K562 (cell line): ENCODE results near the gene TYW5. TPM values are rescaled to one million over a fixed set of nuclear protein-coding genes. Genes with fewer than 3 reads are reported as not detected.

ENCODE experiments used
- ATAC-seq: fragments of 200-7000 bp; cut with Tn5 transposase; 3 replicates; pipeline ENCODE4 v1.9.1; 2020; ENCODE audit warnings: moderate library complexity
- BruUV-seq: library from RNA; stranded (reverse); fragments of 400-500 nt; replicated peaks from 2 replicates; lab custom pipeline; 2021; lab: Mats Ljungman, UMichigan
- CTCF ChIA-PET: fragments of 300-600 bp; formaldehyde crosslinking; extraction: SDS; loops from one replicate; lab custom pipeline; 2021; ENCODE audit warnings: low intra/inter-chr PET ratio; lab: Yijun Ruan, JAX
- POLR2A ChIA-PET: fragments of 300-600, 350-650 bp; sonication (Branson Sonifier 250); formaldehyde crosslinking; extraction: SDS; loops from one replicate; lab custom pipeline; 2021; ENCODE audit warnings: antibody characterized with exemption, inconsistent platforms; lab: Yijun Ruan, JAX
- DNase-seq, 4 experiments: peaks; one replicate each; pipeline versions ENCODE4 v3.0.0 to v3.0.0-alpha.2; 2011 to 2018; ENCODE audit warnings: low spot score in 3 of 4, mixed read lengths in 3 of 4; ENCODE audit errors: extremely low read depth in 1 of 4
- FAIRE-seq: peaks from 2 replicates; lab custom pipeline; 2011; peaks lifted over from hg19 to GRCh38; lab: Jason Lieb, UNC
- H2AFZ ChIP-seq: 2 replicates; pipeline ENCODE4 v1.6.0; 2011; ENCODE audit warnings: low read depth, low read length, control low read depth, inconsistent platforms
- H3K27ac ChIP-seq: fragments of 200-600 bp; 3 replicates; pipeline ENCODE4 v1.8.0; 2011; ENCODE audit warnings: low read depth, mild to moderate bottlenecking, control low read depth, inconsistent platforms, low read length, moderate library complexity, mixed read lengths; ENCODE audit errors: extremely low read depth
- H3K27me3 ChIP-seq, 2 experiments: fragments of 300-600 bp in 1 of 2; 2 replicates in 1 of 2; 3 replicates in 1 of 2; pipeline versions ENCODE4 v1.6.0 to v1.8.0; 2011; ENCODE audit warnings: inconsistent platforms in 2 of 2, low read length in 2 of 2, mild to moderate bottlenecking in 1 of 2, mixed read lengths in 1 of 2, moderate library complexity in 1 of 2; ENCODE audit not compliant: control insufficient read depth in 2 of 2, insufficient read depth in 2 of 2
- H3K36me3 ChIP-seq: fragments of 300-600 bp; 3 replicates; pipeline ENCODE4 v1.8.0; 2011; ENCODE audit warnings: mild to moderate bottlenecking, low read length, inconsistent platforms; ENCODE audit not compliant: control insufficient read depth, insufficient read depth
- H3K4me1 ChIP-seq, 2 experiments: fragments of 200-600 bp in 1 of 2; replicated peaks in 1 of 2; 2 replicates in 1 of 2; 3 replicates in 1 of 2; pipeline versions ENCODE4 v1.5.1 to v1.8.0; 2011; ENCODE audit warnings: inconsistent platforms in 2 of 2, low read length in 2 of 2, mild to moderate bottlenecking in 1 of 2, mixed read lengths in 1 of 2, moderate library complexity in 1 of 2; ENCODE audit not compliant: control insufficient read depth in 2 of 2, insufficient read depth in 2 of 2
- H3K4me2 ChIP-seq: 2 replicates; pipeline ENCODE4 v1.6.1; 2011; ENCODE audit warnings: low read length, control low read depth, inconsistent platforms, mixed read lengths; ENCODE audit not compliant: insufficient read depth
- H3K4me3 ChIP-seq: fragments of 200-600 bp; sonication (generic), shearing (Covaris generic); 2 replicates; pipeline ENCODE4 v1.5.1; 2016; ENCODE audit warnings: control low read depth, inconsistent platforms
- H3K79me2 ChIP-seq: fragments of 200-600 bp; 3 replicates; pipeline ENCODE4 v1.8.0; 2011; ENCODE audit warnings: low read length, inconsistent platforms; ENCODE audit not compliant: control insufficient read depth, insufficient read depth
- H3K9ac ChIP-seq, 2 experiments: 2 replicates each; pipeline versions ENCODE4 v1.6.0 to v1.6.1; 2011; ENCODE audit warnings: low read depth in 2 of 2, low read length in 2 of 2, control low read depth in 1 of 2, inconsistent platforms in 1 of 2, mild to moderate bottlenecking in 1 of 2, mixed read lengths in 1 of 2; ENCODE audit not compliant: insufficient read depth in 1 of 2
- H3K9me1 ChIP-seq: one replicate; pipeline ENCODE4 v1.6.0; 2011; ENCODE audit warnings: inconsistent platforms, mild to moderate bottlenecking, low read length, moderate library complexity; ENCODE audit not compliant: control insufficient read depth, insufficient read depth
- H3K9me3 ChIP-seq: replicated peaks from 2 replicates; pipeline ENCODE4 v1.5.1; 2011; ENCODE audit warnings: low read depth, low read length, inconsistent platforms; ENCODE audit not compliant: control insufficient read depth, insufficient read depth
- H4K20me1 ChIP-seq: replicated peaks from 2 replicates; pipeline ENCODE4 v1.6.1; 2011; ENCODE audit warnings: low read length, inconsistent platforms, mixed read lengths; ENCODE audit not compliant: control insufficient read depth, insufficient read depth
- BRF2 ChIP-seq: IDR thresholded peaks from 3 replicates; pipeline ENCODE4 v1.6.1; 2011; ENCODE audit warnings: borderline replicate concordance, mild to moderate bottlenecking; ENCODE audit not compliant: insufficient read length, insufficient read depth
- C11orf30 ChIP-seq: fragments of 450-650 bp; IDR thresholded peaks from 2 replicates; pipeline ENCODE4 v1.6.1; 2016; ENCODE audit warnings: low read depth, mild to moderate bottlenecking
- CHD2 ChIP-seq: IDR thresholded peaks from 2 replicates; pipeline ENCODE4 v1.6.1; 2011; ENCODE audit warnings: low read depth, low read length
- CREBBP ChIP-seq: IDR thresholded peaks from one replicate; pipeline ENCODE4 v1.6.1; 2012; ENCODE audit warnings: low read depth, mild to moderate bottlenecking, control low read depth, inconsistent platforms, low read length
- MBD1 ChIP-seq: fragments of 250-450 bp; sonication (Bioruptor Pico); IDR thresholded peaks from 2 replicates; pipeline ENCODE4 v1.8.0; 2022; ENCODE audit warnings: inconsistent platforms
- NUFIP1 ChIP-seq: fragments of 450-650 bp; IDR thresholded peaks from 2 replicates; pipeline ENCODE4 v1.6.1; 2018; ENCODE audit not compliant: partially characterized antibody
- PPARD ChIP-seq: fragments of 250-450 bp; sonication (Bioruptor Pico); IDR thresholded peaks from 2 replicates; pipeline ENCODE4 v1.8.0; 2022; ENCODE audit warnings: inconsistent platforms, mild to moderate bottlenecking, moderate library complexity
- RB1 ChIP-seq: fragments of 450-650 bp; IDR thresholded peaks from 2 replicates; pipeline ENCODE4 v1.6.1; 2017; ENCODE audit warnings: low read depth, mild to moderate bottlenecking
- RNF2 ChIP-seq: sonication (generic); IDR thresholded peaks from 2 replicates; pipeline ENCODE4 v1.6.1; 2016
- SLC30A9 ChIP-seq: fragments of 250-450 bp; sonication (Bioruptor Pico); IDR thresholded peaks from 2 replicates; pipeline ENCODE4 v1.8.0; 2022; ENCODE audit warnings: mild to moderate bottlenecking, moderate library complexity
- STAT5B ChIP-seq: fragments of 250-450 bp; sonication (Bioruptor Pico); IDR thresholded peaks from 2 replicates; pipeline ENCODE4 v1.8.0; 2021; ENCODE audit warnings: mild to moderate bottlenecking, inconsistent platforms
- USF1 ChIP-seq: sonication (generic); formaldehyde crosslinking; IDR thresholded peaks from 2 replicates; pipeline ENCODE4 v1.9.0; 2022; ENCODE audit warnings: mild to moderate bottlenecking, missing genetic modification reagents
- ZNF3 ChIP-seq: fragments of 250-450 bp; sonication (Bioruptor Pico); IDR thresholded peaks from 2 replicates; pipeline ENCODE4 v1.5.0; 2021; ENCODE audit warnings: mild to moderate bottlenecking, moderate library complexity
- ZNF41 ChIP-seq: fragments of 250-450 bp; sonication (Bioruptor Pico); conservative IDR thresholded peaks from 2 replicates; pipeline ENCODE4 v1.4.0; 2020; ENCODE audit warnings: mild to moderate bottlenecking
- ZNF592 ChIP-seq: fragments of 450-650 bp; IDR thresholded peaks from 2 replicates; pipeline ENCODE4 v1.6.1; 2017; ENCODE audit warnings: antibody characterized with exemption, mild to moderate bottlenecking
- WGBS: fragments of 100-300 bp; shearing (Covaris generic); methylation state at CpG from one replicate; pipeline ENCODE4 v1.1.6; 2016; ENCODE audit warnings: low coverage, mixed read lengths; ENCODE audit not compliant: insufficient coverage; ENCODE audit errors: missing lambda C conversion rate; 5-methylcytosine and 5-hydroxymethylcytosine counted together
- in situ Hi-C: fragments of 300-500 bp; cut with MboI; formaldehyde crosslinking; loops from 4 replicates; pipeline ENCODE4 v1.15.0; 2018; ENCODE audit warnings: inconsistent platforms, mixed read lengths
- intact Hi-C: fragments of 100-400 bp; cut with micrococcal nuclease; formaldehyde crosslinking; loops from 2 replicates; pipeline ENCODE4 v1.14.2; 2022
- polyA plus RNA-seq, 8 experiments: library from polyadenylated mRNA; depleted of rRNA in 4 of 8; stranded (reverse) in 5 of 8; unstranded in 3 of 8; fragments of >200 nt; fragmentation: Nextera tagmentation in 2 of 8; fragmentation: Illumina TruSeq in 1 of 8; extraction: Ambion mirVana in 2 of 8; extraction: Trizol in 1 of 8; gene quantifications; 2 replicates each; pipeline versions ENCODE4 v1.2.1 to v1.2.3, GENCODE V29; 2011 to 2014; ENCODE audit warnings: inconsistent platforms in 1 of 8, missing spikeins in 1 of 8
- total RNA-seq, 7 experiments: library from RNA; depleted of rRNA in 6 of 7; stranded (reverse); fragments of >200 nt in 6 of 7; fragmentation: Illumina TruSeq in 2 of 7; extraction: Trizol in 2 of 7; gene quantifications; 2 replicates each; pipeline versions ENCODE4 v1.2.1 to v1.2.3, GENCODE V29; 2011 to 2021; ENCODE audit warnings: low replicate concordance in 1 of 7

Gene TYW5
- total and polyA plus RNA-seq, 9 of the 15 experiments (the other 6 are each of a cell fraction or from before 2014, with no cell fraction given), result 3.6 to 7.7 (median 4.6) TPM

- H3K4me2 ChIP-seq, result peak overlapping the region; percentile 64
- H3K36me3 ChIP-seq, result peaks cover 17% of the 10 kb centered on the region; the same call in 2 of the 3 replicates
- peak overlapping the region; percentile 97 for H2AFZ ChIP-seq
- H3K4me3 ChIP-seq, result peak overlapping the region; percentile 90; the same call in 1 of the 2 replicates
- TSS peak; percentile 72 for BruUV-seq
- intact Hi-C loops (no loop called here), in situ Hi-C loops (no loop called here)
- H3K9me1 ChIP-seq, result no peaks in the 10 kb centered on the region
- no peak for FAIRE-seq
- ATAC-seq, result no peak
- H3K79me2 ChIP-seq, result peaks cover 39% of the 10 kb centered on the region
- ChIA-PET CTCF (no interaction called here), POLR2A (interaction anchor here (0.7 to 1.5 kb wide), 2 partner anchors 13 to 15 kb away, joined by 3 to 10 read pairs; no protein-coding TSS in a partner anchor)
- peaks cover 10% of the 10 kb centered on the region for H3K9me3 ChIP-seq
- no peaks in the 10 kb centered on the region for H3K27me3 ChIP-seq
- H3K9ac ChIP-seq, result peak overlapping the region in 1 of 2 experiments; percentile 58; a peak in 2 of 4 replicates
- no peaks in the 10 kb centered on the region for H4K20me1 ChIP-seq
- 66% methylated on average over 14 of the region's 18 CpGs for WGBS
- H3K4me1 ChIP-seq, result peaks cover 3 to 10% of the 10 kb centered on the region in 2 experiments; a peak in 3 of 5 replicates
- no peak for DNase-seq
- H3K27ac ChIP-seq, result peak overlapping the region; percentile 95
- TF ChIP-seq C11orf30 (no peak), USF1 (CRISPR knock-in tag) (no peak), CHD2 (no peak), SLC30A9 (CRISPR knock-in tag) (no peak), ZNF41 (CRISPR knock-in tag) (no peak), NUFIP1 (no peak), ZNF592 (0 out of 2 replicates have a peak, but pooled peaks have one; percentile 23), CREBBP (no peak), RB1 (no peak), BRF2 (no peak), RNF2 (no peak), ZNF3 (CRISPR knock-in tag) (no peak), MBD1 (CRISPR knock-in tag) (0 out of 2 replicates have a peak, but pooled peaks have one; percentile 52), PPARD (no peak), STAT5B (CRISPR knock-in tag) (no peak)
Observed at GRCh38 chr2:199910338-199911051, 44.8 kb downstream of the TYW5 start.
